ENCODE measurements around the gene CALB2. TPM values are rescaled to one million over a fixed set of nuclear protein-coding genes. Genes with fewer than 3 reads are reported as not detected.

CALB2 gene
- total RNA-seq, 1 experiment from 2014 or later = 2.6 TPM

DNA sequence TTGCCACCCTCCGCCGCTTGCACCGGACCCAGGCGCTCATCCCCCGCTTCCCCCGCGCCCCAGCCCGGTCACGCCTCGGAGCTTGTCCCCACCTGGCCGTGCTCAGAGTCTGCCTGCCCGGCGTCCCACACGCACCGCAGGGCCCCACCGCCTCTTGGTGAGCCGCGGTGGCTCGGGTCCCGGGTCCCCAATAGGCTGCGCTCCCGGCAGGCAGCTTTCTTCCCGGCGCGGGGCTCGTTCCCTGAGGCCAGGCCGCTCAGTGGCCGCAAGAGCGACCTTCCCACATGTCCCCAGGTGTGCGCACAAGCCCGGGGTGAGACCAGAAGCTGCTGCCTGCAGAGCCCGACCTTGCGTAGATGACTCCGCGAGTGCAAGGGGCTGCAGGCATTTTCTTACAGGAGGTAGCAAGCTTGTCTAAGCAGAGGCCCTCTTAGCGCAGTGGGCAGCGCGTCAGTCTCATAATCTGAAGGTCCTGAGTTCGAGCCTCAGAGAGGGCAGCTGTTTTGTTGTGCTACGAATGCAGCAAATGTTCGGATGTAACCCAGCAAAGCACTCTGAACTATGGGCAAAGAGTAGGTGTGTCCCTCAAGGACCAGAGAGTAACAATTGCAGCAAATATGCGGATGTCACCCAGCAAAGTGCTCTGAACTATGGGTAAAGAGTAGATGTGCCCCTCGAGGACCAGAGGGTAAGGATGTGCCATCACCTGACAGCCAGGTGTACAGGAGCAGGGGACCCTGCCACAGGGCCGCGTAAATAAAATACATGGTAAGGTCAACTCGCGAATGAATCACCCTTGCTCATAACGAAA is 67.8 kb downstream of the CALB2 start:
- no peak for DNase-seq (ENCODE audit: low spot score)

DNA sequence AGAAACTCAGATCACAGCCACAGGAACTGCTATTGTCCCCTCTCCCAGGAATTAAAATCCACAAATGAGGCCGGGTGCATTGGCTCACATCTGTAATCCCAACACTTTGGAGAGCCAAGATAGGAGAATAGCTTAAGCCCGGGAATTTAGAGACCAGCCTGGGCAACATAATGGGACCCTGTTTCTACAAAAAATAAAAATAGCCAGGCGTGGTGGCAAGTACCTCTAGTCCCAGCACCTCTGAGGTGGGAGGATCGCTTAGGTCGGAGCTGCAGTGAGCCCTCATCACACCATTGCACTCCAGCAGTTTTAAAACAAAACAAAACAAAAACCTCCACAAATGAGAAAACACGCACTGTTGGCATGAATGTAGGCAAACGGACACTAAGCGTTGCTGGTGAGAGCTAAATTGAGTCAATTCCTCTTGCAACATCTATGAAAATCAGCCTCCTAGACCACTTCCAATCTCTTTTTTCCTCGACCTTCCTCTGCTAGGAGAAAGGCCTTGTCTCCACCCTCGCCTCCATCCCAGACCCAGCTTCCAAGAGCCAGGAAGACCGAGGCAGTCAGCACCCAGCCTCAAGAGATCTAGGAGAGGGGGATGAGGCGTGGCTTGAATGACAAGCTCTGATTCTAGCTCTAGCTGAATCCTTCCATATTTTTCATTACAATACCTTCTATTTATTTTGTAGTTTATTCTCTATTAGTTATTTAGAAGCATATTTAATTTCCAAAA is 68.5 kb downstream of the CALB2 start:
- no peak for DNase-seq (ENCODE audit: low spot score)

DNA sequence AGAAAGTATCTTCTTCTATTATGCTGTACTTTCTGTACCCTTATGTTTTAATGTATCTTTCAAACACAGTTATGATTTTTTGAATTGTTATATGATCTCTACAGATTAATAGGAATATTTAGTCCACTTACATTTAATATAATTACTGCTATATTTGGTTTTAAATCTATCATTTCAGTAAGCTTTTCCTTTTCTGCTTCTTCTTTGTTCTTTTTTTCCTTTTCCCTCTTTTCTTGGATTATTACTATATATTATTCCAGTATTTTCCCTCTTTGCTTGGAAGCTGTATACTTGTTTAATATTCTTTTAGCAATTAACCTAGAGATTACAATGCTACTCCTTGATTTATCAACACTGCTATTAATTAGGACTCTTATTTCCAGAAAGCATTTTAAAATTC is 69.9 kb downstream of the CALB2 start:
- no peak for DNase-seq (ENCODE audit: low spot score)

DNA sequence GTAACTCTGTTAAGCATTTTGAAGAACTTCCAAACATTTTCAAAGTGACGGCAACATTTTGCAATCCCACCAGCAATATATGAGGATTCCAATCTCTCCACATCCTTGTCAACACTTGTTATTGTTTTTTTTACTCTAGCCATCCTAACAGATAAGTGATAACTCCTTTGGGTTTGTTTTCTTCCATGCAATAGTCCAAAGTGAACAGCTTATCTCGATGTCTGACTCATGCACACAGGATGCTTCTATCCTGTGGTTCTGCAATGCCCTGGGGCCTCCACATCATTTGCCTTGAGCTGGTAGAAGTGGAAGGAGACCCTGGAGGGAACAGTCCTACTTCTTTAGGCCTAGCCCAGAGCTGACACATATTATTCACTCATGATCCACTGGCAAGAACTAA is 70.4 kb downstream of the CALB2 start:
- peak; percentile 39 for DNase-seq (ENCODE audit: low spot score)

DNA sequence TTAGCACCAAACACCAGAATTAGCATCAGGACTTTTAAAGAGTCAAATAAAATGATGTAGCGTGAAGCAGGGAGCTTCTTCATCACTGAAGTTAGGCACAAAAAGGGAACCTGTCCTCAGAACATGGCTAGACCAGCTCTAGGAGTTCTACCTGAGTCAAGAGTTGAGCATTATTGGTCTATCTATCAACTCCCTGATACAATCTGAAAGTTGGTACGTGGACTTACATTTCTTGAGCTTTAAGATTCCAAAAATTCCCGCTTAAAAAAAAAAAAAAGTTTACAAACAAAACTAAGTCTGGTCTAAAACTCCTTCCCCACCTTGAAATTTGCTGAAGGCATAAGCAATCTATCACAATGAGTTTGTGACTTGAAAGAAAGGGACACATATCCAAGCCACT is 71.1 kb downstream of the CALB2 start:
- DNase-seq (ENCODE audit: low spot score) = no peak

DNA sequence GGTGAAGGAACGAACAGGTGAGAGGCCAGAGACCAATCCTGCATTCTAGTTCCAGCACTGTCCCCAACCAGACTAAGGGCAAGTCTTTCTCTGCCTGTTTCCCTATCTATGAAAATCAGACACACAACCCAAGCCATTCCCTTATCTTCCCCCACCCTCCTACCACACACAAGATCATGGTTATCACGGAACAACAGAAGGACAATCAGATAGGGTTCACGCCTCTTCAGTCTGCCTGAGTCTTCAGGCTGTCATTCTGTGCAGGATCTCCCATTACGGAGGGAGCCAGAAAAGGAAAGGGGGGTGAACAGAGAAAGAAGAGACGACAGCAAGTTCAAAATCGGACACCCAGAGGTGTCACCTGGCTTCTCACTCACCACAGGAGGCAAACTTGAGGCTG is 72.2 kb downstream of the CALB2 start:
- DNase-seq (ENCODE audit: low spot score) = no peak

DNA sequence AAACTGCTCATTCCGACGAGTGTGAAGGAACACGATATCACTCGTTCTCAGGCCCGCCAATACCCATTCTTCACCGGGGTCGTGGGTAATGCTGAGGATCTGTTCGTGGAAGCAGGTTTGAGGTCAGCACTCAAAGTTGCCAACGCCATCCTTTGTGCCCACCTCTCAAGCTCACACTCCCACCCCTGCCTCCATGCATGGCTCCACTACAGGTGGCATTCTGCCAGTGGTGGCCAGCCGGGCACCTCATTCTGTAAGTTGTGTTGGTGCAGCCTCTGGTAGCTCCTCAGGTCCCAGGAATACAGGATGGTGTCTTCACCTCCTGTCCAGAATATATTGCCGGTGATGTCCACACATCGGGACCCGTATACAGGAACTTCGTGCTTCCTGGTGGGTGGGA is 72.7 kb downstream of the CALB2 start:
- no peak for DNase-seq (ENCODE audit: low spot score)

DNA sequence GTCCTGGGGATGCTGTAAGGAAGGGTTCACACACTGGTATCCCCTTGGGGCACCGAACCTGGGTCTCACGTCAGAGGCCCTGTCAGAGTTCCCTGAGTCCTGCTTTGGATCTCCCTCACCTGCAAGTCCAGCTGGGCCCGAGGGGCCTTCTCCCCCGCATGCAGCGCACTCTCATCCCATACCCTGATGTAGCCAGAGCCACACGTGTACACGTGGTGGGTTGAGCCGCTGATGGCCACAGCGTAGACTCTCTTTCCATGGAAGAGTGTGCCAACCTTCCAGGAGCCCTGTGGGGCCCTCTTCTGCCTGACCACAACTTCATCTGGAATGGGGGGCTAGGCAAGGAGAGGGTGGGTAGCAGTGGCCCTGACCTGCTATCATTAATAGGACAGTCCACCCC is 73.5 kb downstream of the CALB2 start:
- DNase-seq (ENCODE audit: low spot score) = no peak

DNA sequence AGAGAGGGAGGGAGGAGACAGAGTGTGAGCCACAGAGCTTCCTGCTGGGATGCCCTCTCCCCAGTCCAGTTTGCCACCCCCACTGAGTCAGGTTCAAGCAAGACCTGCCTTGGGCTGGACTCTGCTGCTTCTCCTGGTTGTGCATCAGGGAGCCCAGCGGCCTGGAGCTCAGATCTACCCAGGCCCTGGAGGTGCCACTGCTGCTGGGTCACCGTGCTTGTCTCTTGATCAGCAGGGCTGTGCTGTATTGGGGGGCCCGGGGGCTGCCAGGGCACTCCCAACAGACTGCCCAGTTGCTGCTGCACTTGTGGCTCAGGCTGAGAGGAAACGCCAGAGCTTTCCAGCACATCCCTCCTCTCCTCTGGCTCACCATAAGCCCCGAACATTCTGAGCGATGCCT is 74.4 kb downstream of the CALB2 start:
- no peak for DNase-seq (ENCODE audit: low spot score)

DNA sequence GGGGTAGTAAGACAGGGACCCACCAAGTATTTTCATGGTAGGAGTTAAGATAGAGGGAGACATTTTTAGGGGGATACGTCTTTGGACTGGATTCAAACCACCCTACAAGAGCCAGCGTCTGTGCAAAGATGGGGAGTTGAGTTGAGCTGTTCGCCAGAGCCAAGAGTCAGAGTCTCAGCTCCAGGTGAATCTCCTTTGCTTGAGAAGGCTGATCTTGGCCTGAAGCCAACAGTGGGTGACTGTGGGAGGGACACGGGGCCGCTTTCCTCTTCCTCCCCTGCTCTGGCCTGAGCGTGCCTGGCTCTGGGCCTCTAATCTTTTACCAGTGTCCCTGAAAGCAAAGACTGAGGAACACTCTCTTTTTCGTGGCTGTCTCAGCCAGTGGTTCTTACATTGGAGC is 78.0 kb downstream of the CALB2 start:
- no peak for DNase-seq (ENCODE audit: low spot score)

DNA sequence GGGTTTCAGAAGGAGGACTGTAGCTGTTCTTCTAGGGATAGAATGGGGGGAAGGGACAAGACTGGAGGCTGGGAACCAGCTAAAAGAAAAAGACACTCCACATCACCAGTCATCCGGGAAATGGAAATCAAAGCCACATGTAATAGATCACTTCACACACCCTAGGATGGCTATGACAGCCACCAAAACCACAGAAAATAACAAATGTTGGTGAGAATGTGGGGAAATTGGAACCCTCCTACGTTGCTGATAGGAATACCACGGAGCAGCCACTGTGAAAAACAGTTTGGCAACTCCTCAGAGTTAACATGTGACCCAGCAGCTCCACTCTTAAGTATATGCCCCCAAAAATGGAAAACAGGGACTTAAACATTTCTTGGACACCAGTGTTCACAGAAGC is 81.0 kb downstream of the CALB2 start:
- peak; percentile 13 for DNase-seq (ENCODE audit: low spot score)

Other genes starting within 250 kb of the CALB2 start
- gene HYDIN, start 128.0 kb upstream of the CALB2 start, total RNA-seq (2014; rRNA removed; shearing (Covaris generic)) = 0.31 TPM in 1 of 2 replicates, not detected in the other
- 48.7 and 74.4 TPM in 2 replicates for gene CMTR2, start 69.3 kb upstream of the CALB2 start, total RNA-seq (2014; rRNA removed; shearing (Covaris generic))
- gene TLE7, start 83.3 kb downstream of the CALB2 start, total RNA-seq (2014; rRNA removed; shearing (Covaris generic)) = not detected in 2 replicates
- 10.1 and 16.3 TPM in 2 replicates for gene ZNF23, start 103.5 kb downstream of the CALB2 start, total RNA-seq (2014; rRNA removed; shearing (Covaris generic))
- gene ZNF19, start 130.6 kb downstream of the CALB2 start, total RNA-seq (2014; rRNA removed; shearing (Covaris generic)) = 2.1 and 5.8 TPM in 2 replicates
- gene CHST4, start 167.7 kb downstream of the CALB2 start, total RNA-seq (2014; rRNA removed; shearing (Covaris generic)) = 0.55 and 0.60 TPM in 2 replicates
- gene TAT, start 218.4 kb downstream of the CALB2 start, total RNA-seq (2014; rRNA removed; shearing (Covaris generic)) = not detected in 2 replicates